HG03565 (cell line): Measurements from ENCODE around the gene NUP133.
A peak's percentile ranks its signal among the peaks of the same experiment; 100 is the strongest.
"Not testable (repeated sequence)": the region's sequence is repeated elsewhere in the genome, so short reads cannot be mapped to it uniquely, and the experiment has no call there.

Experiments
- ATAC-seq: cut with Tn5 transposase; IDR thresholded peaks from one replicate; pipeline ENCODE4 v1.9.1; 2021; ENCODE audit warnings: mild to moderate bottlenecking, moderate library complexity; ENCODE audit not compliant: unreplicated experiment

The NUP133 gene

GRCh38 chr1:229507951-229508822, at the start of gene NUP133:
Gene NUP133, minus strand, starts transcription at chr1:229508341. Its CDS starts 92 bp downstream, at chr1:229508249.
- peak; percentile 70 for ATAC-seq

GRCh38 chr1:229557200-229557850, 49.2 kb upstream of the NUP133 start:
- ATAC-seq = no peak

- ATAC-seq = no peak
Measured at GRCh38 chr1:229554886-229555621, 46.9 kb upstream of the NUP133 start.

- no peak for ATAC-seq
Measured at GRCh38 chr1:229553621-229554130, 45.5 kb upstream of the NUP133 start.

GRCh38 chr1:229552732-229553131, 44.6 kb upstream of the NUP133 start:
- ATAC-seq = no peak

- ATAC-seq = no peak
Measured at GRCh38 chr1:229550812-229551567, 42.8 kb upstream of the NUP133 start.

- ATAC-seq = no peak
Measured at GRCh38 chr1:229547542-229547941, 39.4 kb upstream of the NUP133 start.

- ATAC-seq = no peak
Measured at GRCh38 chr1:229544587-229544986, 36.4 kb upstream of the NUP133 start.

GRCh38 chr1:229539863-229540506, 31.8 kb upstream of the NUP133 start:
- ATAC-seq = no peak

- ATAC-seq = no peak
Measured at GRCh38 chr1:229538945-229539344, 30.8 kb upstream of the NUP133 start.

GRCh38 chr1:229537894-229538293, 29.8 kb upstream of the NUP133 start:
- no peak for ATAC-seq

GRCh38 chr1:229536982-229537381, 28.8 kb upstream of the NUP133 start:
- no peak for ATAC-seq

GRCh38 chr1:229535230-229535629, 27.1 kb upstream of the NUP133 start:
- ATAC-seq = no peak

GRCh38 chr1:229531326-229531725, 23.2 kb upstream of the NUP133 start:
- ATAC-seq = no peak

- no peak for ATAC-seq
Measured at GRCh38 chr1:229529639-229530038, 21.5 kb upstream of the NUP133 start.

GRCh38 chr1:229526695-229527094, 18.6 kb upstream of the NUP133 start:
- no peak for ATAC-seq

GRCh38 chr1:229523052-229523451, 14.9 kb upstream of the NUP133 start:
- ATAC-seq = no peak

GRCh38 chr1:229514578-229515275, 6.6 kb upstream of the NUP133 start:
- no peak for ATAC-seq

GRCh38 chr1:229511625-229512024, 3.5 kb upstream of the NUP133 start:
- ATAC-seq = not testable (repeated sequence)
